GM12875 (cell line): Measurements from ENCODE around the gene GPR87.

Source experiments
- H3K4me3 ChIP-seq: one replicate; pipeline ENCODE4 v1.5.1; 2011; ENCODE audit warnings: low read depth, low read length, control low read depth
- TF ChIP-seq, protein P1 (sequence below): IDR thresholded peaks from 2 replicates; pipeline ENCODE4 v1.5.1; 2011; ENCODE audit warnings: low read depth, mild to moderate bottlenecking, control low read depth, inconsistent platforms, low read length, moderate library complexity, borderline replicate concordance; ENCODE audit not compliant: insufficient read depth

The GPR87 gene

DNA sequence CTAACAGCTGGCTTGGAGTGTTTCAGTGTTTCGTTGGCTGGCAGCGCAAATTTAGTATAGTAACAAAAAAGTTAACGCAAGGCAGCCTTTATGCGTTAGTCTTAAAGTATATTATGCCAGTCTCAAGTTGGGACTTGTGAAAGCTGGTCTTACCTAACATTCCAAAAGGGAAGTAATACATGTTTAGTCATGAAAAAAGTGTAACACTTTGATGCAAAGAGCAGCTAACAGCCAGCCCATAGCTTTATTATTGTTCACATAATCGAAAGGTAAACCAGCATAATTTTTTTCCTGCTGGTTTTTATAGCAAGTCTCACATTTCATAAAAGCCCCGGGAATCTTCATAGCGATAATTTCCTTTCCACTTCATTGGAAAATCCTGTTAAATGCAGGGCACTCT lies 2.4 kb upstream of the GPR87 start:
- no peak overlapping the region for H3K4me3 ChIP-seq

DNA sequence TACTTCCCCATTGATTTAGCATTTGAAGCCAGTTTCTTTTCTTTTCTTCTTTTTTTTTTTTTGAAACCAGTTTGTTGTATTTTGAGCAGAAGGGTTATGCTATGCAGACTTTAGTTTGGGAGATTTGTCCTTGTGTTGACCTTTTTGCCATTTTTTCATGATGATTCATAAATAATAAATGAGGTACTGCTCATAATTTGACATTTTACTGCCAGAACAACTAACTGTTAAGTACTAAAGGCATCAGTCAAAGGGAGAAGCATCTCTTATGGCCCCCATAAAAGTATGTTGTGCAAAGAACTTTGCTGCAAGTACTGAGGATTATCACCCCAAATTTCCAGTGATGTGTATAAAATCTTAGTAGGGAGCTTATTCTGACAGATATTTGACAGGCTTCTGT lies 1.7 kb upstream of the GPR87 start:
- TF ChIP-seq, protein P1, sequence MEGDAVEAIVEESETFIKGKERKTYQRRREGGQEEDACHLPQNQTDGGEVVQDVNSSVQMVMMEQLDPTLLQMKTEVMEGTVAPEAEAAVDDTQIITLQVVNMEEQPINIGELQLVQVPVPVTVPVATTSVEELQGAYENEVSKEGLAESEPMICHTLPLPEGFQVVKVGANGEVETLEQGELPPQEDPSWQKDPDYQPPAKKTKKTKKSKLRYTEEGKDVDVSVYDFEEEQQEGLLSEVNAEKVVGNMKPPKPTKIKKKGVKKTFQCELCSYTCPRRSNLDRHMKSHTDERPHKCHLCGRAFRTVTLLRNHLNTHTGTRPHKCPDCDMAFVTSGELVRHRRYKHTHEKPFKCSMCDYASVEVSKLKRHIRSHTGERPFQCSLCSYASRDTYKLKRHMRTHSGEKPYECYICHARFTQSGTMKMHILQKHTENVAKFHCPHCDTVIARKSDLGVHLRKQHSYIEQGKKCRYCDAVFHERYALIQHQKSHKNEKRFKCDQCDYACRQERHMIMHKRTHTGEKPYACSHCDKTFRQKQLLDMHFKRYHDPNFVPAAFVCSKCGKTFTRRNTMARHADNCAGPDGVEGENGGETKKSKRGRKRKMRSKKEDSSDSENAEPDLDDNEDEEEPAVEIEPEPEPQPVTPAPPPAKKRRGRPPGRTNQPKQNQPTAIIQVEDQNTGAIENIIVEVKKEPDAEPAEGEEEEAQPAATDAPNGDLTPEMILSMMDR, result no peak
- H3K4me3 ChIP-seq, result no peak overlapping the region

More for the DNA sequence above, 2.4 kb upstream of the GPR87 start:
- TF ChIP-seq, protein P1, result no peak

DNA sequence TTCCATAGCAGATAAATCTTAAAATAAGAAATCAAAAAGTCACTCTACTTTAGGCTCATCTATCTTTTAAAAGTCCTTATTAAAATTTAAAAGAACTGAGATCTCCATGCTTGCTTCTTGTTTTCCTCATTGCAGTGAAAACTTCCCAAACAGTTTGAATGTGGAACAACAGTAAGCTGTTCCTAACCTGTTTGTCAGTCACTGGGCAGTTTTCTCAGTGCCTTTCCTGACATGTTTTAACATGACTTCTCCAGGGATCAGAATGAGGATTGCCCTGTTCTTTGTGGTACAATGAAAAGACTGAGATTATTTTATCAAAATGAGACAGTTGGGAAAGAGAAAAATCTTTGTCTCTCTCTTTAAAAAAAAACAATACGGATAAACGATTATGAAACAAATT lies 774 bp downstream of the GPR87 start:
- H3K4me3 ChIP-seq, result no peak overlapping the region
- TF ChIP-seq, protein P1, result no peak

GRCh38 chr3:151315136-151315535 lies 1.5 kb downstream of the GPR87 start:
- H3K4me3 ChIP-seq, result no peak overlapping the region
- TF ChIP-seq, protein P1, result no peak

- TF ChIP-seq, protein P1, result no peak
- H3K4me3 ChIP-seq, result no peak overlapping the region
Measured at GRCh38 chr3:151314593-151314992, 2.0 kb downstream of the GPR87 start.

- H3K4me3 ChIP-seq, result no peak overlapping the region
- TF ChIP-seq, protein P1, result no peak
Measured at GRCh38 chr3:151314137-151314536, 2.5 kb downstream of the GPR87 start.

DNA sequence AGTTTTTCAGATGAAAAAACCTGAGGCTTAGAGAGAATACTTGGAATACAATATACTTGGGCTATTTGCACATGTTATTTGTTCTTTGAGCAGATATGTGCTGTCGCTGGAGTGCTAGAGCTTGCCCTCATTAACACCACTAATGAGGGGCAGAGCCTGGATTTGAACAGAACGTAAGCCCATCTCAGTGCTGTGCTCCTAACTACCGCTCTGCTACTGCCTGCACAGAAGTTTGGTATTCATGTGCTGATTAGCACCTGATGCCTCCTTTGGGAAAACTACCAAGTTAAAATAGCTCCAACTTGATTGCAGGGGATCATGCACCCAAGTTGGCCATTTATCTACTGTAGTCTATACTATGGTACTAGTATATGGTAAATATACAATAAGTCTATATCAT lies 3.6 kb downstream of the GPR87 start:
- TF ChIP-seq, protein P1, result no peak
- no peak overlapping the region for H3K4me3 ChIP-seq
